Hepatocyte (in vitro differentiated cells): Measurements from ENCODE around the gene SYPL2.

Source experiments
- CTCF ChIP-seq: fragments of 200-600 bp; sonication (generic); IDR thresholded peaks from 2 replicates; pipeline ENCODE4 v1.5.1; 2016; ENCODE audit warnings: antibody characterized with exemption, mild to moderate bottlenecking; ENCODE audit not compliant: poor library complexity
- EZH2 ChIP-seq: fragments of 200-600 bp; sonication (generic); IDR thresholded peaks from 2 replicates; pipeline ENCODE4 v1.6.1; 2016; ENCODE audit warnings: antibody characterized with exemption, mild to moderate bottlenecking, borderline replicate concordance

GRCh38 chr1:109502364-109502851, 36.1 kb downstream of the SYPL2 start:
- TF ChIP-seq CTCF (no peak), EZH2 (no peak)
